Stimulated activated naive CD4-positive, alpha-beta T cell (primary cell): Measurements from ENCODE around the gene KIF16B.
A peak's percentile ranks its signal among the peaks of the same experiment; 100 is the strongest.
"Not testable (repeated sequence)": the region's sequence is repeated elsewhere in the genome, so short reads cannot be mapped to it uniquely, and the experiment has no call there.

ENCODE experiments used
- DNase-seq, 6 experiments: peaks; one replicate each; lab custom pipeline; 2025; lab: John Stamatoyannopoulos, UW

Gene KIF16B

DNA sequence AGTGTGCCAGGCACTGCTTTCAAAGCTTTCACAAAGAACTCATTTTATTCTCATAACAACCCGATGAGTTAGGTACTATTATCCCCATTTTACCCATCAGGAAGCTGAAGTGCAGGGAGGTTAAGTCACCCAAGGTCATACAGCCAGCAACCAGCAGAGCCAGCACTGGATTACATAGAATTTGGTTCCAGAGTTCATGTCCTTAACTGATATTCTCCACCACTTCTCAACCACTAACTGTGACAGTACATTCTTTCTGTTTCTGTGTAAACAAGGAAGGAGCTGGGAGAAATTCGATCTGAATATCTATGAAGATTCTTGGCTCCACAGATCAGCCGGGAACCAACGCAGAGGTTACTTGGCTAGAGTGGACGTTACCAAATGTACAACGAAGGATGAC is 98.0 kb downstream of the KIF16B start:
- no peak for DNase-seq

DNA sequence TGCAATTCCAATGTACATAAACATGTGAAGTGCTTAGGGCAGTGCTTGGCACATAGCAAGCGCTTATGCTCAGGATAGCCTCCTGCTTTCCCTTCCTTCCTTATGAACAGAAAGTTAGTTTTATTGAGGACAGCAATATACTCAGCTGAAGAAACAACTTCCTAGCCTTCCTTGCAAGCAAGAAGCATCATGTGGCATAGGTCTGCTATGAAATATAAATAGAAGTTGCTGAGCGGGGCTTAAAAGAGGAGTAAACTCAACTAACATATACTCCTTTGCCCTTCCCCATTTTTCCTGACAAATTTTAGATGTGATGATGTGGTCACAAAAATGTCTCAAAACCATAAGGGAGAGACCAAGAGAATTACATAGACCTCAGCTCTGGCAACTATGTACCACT is 98.9 kb downstream of the KIF16B start:
- DNase-seq: no peak

DNA sequence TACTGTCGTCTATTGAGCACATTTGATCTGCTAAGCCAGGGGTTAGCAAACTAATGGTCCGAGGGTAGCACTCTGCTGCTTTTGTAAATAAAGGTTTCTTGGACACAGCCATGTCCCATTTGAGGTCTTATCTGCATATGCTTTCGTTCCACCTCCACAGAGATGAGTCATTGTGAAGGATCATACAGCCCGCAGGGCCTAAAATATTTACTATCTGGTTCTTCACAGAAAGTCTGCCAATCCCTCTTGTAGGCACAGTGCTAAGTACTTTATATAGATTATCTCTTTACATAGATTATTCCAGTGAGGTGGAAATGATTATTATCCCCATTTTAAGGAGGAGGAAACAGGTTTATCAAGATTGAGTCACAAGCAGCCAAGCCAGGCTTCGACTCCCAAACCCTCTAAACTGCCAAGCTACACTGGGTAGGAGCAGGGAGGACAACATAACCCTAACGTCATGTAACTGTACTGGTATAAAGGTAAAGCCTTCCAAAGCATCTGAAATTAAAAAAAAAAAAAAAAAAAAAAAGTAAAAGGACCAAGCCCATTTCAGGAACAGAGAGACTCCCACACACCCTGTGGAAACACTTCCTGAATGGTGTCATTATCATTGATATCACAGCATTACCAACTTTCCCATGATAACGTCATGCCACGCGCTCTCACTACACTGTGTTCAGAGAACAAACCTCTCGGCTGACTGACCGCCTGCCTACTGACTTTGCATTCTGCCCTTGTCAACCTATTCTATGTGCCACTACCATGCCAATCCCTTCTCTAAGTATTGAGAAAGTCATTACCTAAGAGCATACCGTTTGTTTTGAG is 101.0 kb downstream of the KIF16B start:
- DNase-seq: no peak

DNA sequence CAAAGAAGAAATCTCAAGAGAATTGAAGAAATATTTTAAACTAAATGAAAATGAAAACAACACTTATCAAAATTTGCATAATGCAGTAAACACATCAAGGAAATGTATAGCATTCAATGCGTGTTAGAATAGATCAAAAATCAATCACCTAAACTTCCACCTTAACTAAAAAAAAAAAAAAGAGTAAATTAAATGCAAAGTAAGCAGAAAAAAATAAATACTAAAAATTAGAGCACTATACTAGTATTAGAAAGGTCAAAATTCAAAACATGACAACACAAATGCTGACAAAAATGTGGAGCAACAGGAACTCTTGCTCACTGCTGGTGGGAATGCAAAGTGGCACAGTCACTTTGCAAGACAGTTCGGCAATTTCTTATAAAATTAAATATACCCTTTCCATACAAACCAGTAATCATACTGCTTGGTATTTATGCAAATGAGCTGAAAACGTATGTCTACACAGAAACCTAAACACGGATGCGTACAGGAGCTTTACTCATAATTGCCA is 103.8 kb downstream of the KIF16B start:
- DNase-seq: no peak

DNA sequence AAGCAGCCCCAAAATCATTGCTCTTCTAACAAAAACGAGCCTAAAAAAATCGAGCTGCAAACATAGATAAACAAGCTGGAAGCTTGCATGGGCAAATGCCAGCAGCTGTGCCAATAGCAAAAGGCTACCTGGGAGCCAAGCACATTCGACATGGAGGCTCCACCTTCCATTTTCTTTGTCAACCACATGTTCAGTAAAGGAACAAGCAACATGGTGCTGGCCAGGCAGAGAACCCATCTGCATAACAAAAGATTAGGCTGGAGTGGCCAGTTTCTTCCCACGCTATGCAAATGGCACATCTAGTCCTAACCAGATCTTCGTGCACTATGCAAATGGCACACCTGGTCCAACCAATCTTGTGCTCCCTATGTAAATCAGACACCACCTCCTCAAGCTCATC is 110.5 kb downstream of the KIF16B start:
- DNase-seq: no peak

DNA sequence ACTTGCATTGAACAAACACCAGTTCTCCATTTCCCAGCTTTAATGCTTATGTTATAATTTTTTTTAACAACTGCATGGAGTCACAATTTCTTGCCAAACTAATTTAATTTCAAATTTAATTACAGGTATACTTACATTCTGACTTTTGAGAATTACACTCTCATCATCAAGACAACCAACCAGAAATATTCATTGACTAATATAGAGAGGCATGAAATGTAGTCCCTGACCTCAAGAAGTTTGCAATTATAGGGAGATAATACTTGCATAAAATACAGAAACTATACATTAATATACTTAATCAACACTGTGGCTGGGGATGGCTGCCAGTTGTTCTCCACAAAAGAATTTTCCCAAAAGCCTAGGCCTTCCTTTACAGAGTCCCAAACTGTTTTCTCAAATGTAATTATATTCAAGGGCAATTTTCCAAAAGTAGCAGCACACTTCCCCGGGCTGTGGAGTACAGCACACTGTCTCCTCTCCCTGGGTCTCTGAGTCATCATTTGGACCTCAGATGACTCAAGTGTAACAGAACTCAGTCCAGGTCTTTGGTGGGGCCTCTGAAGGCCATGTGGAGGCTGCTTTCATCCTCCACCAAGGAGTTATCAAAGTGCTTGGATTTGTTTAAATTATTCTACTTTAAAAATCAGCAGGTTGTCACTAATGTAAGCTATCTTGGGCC is 114.1 kb downstream of the KIF16B start:
- DNase-seq: no peak

DNA sequence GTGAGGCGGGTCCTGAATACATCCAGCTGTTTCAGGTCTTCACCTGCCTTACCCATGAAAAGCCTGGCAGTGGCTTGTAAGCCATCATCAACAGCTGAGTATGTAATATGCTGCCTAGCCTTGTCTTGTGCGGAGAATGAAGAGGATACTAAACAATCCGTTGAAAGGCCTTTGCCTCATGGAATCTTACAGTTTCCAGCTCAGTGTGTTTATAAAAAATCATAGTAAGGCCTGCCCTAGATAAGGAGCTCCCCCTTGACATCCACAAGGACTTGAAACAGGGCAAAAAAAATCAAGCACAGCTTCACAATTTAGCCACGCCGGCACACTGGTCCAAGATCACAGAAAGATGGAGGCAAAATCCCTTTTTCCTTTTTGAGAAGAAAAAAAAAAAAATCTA is 115.7 kb downstream of the KIF16B start:
- no peak for DNase-seq

DNA sequence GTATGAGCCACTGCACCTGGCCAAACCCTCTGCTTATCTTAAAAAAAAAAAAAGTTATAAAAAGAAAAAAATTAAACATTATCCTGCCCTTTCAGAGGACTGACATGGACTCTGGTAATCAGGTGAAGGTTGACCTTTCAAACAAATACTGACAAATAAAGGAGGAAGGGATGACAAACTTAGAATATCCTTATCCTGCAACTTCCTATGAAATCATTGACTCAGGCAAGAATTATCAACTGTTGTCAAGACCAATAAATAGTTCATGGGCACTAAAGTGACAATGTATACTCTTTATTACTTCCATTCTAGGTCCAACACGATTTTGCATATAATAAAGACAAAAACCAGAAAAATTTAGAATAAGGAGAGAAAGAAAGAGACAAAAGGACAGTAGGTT is 117.9 kb downstream of the KIF16B start:
- no peak for DNase-seq

DNA sequence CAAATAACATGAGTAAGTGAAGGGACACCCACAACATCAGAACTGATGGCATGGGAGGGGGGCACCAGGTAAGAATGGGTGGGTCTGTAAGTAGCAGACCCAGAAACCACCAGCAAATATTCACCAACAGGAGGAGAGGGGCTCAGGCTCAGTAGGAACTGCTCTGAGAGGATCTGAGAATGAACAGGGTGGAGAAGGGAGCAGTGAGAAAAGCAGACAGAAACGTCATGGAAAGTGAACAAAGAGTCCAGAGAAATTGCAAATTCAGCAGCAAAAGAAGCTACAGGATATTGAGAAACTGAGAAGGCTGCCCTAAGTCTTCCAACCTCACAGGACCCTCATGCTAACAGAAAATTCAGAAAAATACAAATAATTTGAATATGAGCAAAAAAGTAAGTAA is 121.3 kb downstream of the KIF16B start:
- DNase-seq: no peak

DNA sequence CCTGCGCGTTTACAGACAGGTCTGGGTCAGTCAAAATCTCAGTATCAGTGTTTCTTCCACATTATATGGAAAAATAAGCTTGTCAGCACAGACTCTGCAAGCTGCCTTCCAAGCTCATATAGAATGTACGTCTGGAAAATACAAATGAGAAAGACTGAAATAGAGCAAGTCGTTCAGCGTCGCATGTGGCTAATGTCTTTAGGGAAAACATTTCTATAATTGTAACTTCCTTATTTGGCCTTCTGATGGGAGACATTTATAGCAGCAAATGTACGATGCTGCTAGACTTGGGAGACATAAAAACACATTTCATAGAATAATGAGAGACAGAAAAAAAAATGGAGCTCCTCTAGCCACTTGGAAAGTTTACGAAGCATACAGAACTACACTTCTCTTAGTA is 122.2 kb downstream of the KIF16B start:
- no peak for DNase-seq

DNA sequence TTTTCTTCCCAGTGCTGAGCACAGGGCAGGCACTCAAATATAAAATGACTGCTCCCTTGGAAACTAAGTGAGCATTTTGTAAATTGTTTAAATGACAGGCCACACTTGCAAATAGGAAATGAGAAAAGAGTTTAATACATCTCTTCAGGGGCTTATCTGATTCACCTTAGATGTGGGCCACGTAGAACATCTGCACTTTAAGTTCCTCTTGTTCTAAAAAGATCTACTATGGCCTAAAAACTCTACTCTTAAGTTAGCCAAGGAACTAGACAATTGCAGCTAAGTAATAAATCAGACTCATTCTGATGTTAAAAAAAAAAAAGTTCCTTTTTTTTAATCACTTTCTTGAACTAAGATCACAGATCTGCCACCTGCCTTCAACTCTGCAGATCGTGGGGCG is 126.3 kb downstream of the KIF16B start:
- DNase-seq: no peak

DNA sequence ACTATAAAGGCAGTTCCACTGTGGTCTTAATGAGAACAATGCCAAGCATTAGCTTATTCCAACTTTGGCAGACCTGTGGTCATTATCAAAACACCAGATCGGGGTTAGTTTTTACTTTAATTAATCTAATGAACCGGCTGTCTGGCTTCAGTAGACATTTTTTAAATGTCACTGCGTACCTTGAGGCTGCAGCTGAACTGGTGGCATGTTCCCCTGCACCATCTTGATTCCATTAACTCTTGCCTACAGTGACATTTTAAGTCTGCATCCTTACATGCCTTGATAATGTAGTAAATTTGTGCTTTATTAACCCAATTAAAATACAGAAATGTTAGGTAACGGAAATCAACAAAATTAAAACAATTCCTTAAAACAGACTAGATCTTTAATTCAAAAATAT is 127.0 kb downstream of the KIF16B start:
- no peak for DNase-seq

DNA sequence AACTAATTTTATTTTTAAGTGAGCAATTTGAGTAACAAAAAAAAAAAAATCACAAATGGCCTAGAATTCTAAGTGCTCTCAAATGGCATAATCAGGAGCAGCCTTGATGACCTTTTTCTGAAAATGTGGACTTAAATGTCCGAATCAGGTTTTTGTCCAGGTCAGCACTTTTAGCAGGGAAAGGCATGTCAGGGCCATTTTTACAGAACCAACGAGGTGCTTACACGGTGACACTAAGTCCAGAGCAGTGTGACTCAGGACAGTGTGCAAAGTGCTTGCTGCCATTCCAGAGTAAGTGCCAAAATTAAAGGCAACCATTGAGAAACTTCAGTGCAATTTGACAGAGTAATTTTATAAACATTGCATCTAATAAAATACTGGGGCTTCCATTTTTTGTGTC is 127.8 kb downstream of the KIF16B start:
- no peak for DNase-seq

DNA sequence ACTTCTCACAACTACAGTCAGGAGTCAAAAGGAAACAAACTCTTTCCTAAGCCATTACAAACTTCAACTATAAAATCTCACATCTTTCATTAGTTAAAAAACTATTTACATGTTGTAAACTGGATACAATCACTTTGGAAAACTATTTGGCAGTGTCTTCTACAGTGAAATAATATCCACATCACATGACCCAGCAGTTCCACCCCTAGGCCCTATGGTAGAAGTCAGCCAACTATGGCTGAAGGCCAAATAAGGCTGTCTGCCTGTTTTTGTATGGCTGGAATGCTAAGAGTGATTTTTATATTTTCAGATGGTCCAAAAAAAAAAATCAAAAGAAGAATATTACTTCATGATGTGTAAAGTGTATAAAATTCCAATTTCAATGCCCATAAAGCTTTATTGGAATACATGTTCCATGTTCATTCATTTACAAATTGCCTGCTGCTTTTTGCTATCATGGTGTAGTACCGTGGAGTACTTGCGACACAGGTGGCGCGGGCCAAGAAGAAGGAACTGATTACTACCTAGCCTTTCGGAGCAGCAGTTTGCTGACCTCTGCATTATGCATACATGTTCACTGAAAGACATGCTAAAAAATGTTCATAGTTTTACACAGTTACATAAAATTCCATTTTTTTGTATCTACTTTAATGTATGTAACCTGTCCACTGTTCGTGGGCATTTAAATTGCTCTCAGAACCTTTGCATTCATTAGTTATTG is 129.0 kb downstream of the KIF16B start:
- no peak for DNase-seq

DNA sequence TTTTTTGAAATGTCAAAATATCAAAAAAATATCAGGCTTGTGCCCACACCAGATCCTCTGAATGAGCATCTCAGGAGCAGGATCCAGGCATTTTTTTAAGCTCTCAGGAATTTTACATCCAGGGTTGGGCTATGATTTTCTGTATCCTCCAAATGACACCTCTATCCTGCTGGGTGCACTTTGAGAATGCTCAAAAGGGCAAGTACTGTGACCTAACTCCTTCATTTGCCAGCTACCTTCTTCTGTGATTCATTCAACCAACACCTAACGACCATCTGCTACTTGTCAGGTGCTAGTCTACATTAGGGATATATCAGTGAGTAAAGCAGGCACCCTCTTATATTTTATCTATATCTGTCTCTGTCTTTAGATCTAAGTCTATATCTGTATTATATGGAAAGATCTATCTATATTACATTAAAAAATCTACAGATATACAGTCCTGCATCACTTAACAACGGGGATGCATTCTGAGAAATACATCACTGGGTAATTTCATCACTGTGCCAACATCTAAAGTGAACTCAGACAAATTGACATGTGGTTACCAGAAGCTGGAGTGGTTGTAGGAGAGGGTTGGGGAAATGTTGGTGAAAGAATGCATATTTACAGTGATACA is 131.6 kb downstream of the KIF16B start:
- no peak for DNase-seq

DNA sequence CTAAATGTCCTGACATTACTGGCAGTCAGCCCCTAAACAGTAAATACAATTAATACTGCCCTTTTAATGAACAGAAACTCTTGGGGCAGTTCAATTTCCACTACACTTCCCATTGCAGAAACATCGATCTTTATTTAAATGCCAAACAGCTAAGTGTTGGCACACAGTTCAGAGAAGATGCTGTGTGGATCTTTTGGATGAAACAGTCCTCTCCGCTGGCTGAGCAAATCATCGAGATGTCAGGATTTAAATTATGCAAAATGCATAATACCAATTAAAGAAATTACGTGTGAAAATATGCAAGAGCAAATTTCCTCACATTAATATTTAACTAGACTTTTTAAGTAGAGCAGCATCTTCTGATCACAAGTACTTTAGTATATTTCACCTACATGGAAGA is 132.6 kb downstream of the KIF16B start:
- DNase-seq: no peak

DNA sequence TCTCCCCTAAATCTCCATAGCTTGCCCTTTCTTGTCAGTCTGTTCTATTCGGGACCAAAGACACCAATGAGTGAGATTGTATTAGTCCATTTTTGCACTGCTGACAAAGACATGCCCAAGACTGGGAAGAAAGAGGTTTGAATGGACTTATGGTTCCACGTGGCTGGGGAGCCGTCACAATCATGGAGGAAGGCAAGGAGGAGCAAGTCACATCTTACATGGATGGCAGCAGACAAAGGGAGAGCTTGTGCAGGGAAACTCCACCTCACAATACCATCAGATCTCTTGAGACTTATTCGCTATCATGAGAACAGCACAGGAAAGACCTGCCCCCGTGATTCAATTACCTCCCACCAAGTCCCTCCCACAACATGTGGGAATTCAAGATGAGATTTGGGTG is 133.7 kb downstream of the KIF16B start:
- DNase-seq: not testable (repeated sequence)

DNA sequence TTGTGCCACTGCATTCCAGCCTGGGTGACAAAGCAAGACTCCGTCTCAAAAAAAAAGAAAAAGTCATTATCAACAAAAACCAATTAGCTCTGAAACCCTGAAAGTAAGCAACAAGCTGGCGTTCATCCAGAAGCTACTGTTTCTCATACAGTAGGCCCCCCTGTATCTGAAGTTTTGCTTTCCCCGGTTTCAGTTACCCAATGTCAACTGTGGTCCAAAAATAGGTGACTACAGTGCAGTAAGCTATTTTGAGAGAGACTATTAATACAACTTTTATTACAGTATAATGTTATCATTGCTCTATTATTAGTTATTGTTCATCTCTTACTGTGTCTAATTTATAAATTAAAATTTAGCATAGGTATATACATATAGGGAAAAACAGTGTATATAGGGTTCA is 135.1 kb downstream of the KIF16B start:
- DNase-seq: no peak

DNA sequence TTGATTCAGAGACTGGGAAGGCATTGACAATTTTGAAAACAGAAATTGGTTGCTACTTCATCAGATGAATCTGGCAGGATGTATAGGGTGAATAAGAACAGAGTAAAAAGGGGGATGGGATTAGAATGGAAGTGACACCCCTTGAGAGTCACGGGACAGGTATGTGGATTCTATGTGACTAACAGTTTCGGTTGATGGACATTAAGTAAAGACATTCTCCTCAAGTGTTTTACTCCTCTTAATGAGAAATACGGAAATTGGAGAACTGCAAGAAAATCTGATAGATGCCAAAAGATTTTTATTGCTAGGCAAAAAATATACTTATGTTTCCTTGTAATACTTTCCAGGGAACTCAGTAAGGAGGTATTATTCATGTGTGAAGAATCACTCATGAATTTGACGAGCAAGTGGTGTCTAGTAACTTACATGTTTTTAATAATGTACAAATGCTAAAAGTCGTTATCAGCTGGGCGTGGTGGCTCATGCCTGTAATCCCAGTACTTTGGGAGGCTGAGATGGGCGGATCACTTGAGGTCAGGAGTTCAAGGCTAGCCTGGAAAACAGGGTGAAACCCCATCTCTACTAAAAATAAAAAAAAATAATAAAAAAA is 135.8 kb downstream of the KIF16B start:
- no peak for DNase-seq

DNA sequence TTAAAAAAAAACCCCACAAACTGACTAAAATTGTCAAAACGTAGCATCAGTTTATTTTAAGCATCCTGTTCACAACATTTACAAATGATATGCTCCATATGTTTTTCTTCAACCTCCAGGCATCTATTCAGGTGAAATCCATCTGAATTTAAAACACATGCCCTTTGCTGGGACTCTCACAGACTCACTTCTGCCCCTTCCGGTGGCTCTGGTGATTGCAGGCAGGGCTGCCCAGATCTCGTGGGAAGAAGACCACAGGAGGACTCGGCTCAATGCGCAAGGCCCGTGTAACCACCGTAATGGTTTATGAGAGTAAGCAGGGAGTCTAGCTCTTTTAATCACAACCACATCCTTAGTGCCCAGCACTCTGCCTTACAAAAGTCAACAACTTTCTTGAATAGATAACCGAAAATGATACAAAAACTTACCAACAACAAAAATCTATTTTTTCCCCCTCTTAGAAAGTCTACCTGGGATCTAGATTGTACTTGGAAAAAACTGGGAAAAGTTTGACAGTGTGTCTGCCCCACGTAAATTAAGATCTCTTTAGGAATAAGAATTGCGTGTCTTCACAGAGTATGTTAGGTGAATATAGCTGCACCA is 139.1 kb downstream of the KIF16B start:
- peak in 1 of 6 experiments; percentile 8 for DNase-seq

DNA sequence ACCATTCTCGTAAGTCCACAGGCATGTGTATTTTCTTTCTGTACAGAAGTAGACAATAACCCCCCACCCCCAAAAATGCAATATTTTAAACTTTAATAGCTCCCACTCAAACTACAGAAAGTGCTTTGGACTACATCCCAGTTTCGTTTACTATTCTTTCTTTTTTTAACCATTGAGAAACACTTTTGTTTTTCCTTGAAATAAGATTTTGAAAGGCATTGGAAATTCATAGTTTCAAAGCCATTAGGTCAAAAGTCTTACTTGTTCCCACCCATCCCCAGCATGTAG is 140.0 kb downstream of the KIF16B start:
- no peak for DNase-seq
